DMS53 (cell line): ENCODE data around the gene CLPSL2.

Experiments used
- DNase-seq: peaks from one replicate; lab custom pipeline; 2025; lab: John Stamatoyannopoulos, UW

Gene CLPSL2

GRCh38 chr6:35746516-35746915, 29.9 kb upstream of the CLPSL2 start:
- no peak for DNase-seq

- no peak for DNase-seq
Measured at GRCh38 chr6:35747877-35748276, 28.5 kb upstream of the CLPSL2 start.

- DNase-seq, result no peak
Measured at GRCh38 chr6:35750557-35750956, 25.8 kb upstream of the CLPSL2 start.

GRCh38 chr6:35751594-35751993, 24.8 kb upstream of the CLPSL2 start:
- no peak for DNase-seq

- no peak for DNase-seq
Measured at GRCh38 chr6:35752330-35752729, 24.1 kb upstream of the CLPSL2 start.

GRCh38 chr6:35754452-35755277, 21.7 kb upstream of the CLPSL2 start:
- peak; percentile 83 for DNase-seq

- no peak for DNase-seq
Measured at GRCh38 chr6:35755278-35755924, 21.0 kb upstream of the CLPSL2 start.

- no peak for DNase-seq
Measured at GRCh38 chr6:35757456-35758123, 18.8 kb upstream of the CLPSL2 start.

- no peak for DNase-seq
Measured at GRCh38 chr6:35759426-35759825, 17.0 kb upstream of the CLPSL2 start.

GRCh38 chr6:35765739-35766138, 10.7 kb upstream of the CLPSL2 start:
- no peak for DNase-seq

- DNase-seq, result no peak
Measured at GRCh38 chr6:35769211-35769610, 7.2 kb upstream of the CLPSL2 start.

GRCh38 chr6:35771343-35771627, 5.1 kb upstream of the CLPSL2 start:
- DNase-seq, result no peak

GRCh38 chr6:35774116-35774794, 2.1 kb upstream of the CLPSL2 start:
- DNase-seq, result no peak

GRCh38 chr6:35775031-35775430, 1.4 kb upstream of the CLPSL2 start:
- no peak for DNase-seq

GRCh38 chr6:35777356-35778102, 1.1 kb downstream of the CLPSL2 start:
- DNase-seq, result no peak

- DNase-seq, result no peak
Measured at GRCh38 chr6:35778437-35778836, 2.0 kb downstream of the CLPSL2 start.

GRCh38 chr6:35780719-35781118, 4.3 kb downstream of the CLPSL2 start, which contains the start of gene CLPSL1:
CLPSL1 (plus strand) TSS chr6:35781019; CDS start chr6:35781111, 92 bp downstream.
- DNase-seq, result no peak

GRCh38 chr6:35781290-35781689, 4.9 kb downstream of the CLPSL2 start:
- no peak for DNase-seq

- no peak for DNase-seq
Measured at GRCh38 chr6:35782424-35782823, 6.0 kb downstream of the CLPSL2 start.

GRCh38 chr6:35784200-35784599, 7.8 kb downstream of the CLPSL2 start:
- no peak for DNase-seq

- DNase-seq, result no peak
Measured at GRCh38 chr6:35786272-35786671, 9.9 kb downstream of the CLPSL2 start.

GRCh38 chr6:35786810-35787209, 10.4 kb downstream of the CLPSL2 start:
- peak; percentile 49 for DNase-seq
